ENCODE data around the gene KCNIP4. TPM values are rescaled to one million over a fixed set of nuclear protein-coding genes. Genes with fewer than 3 reads are reported as not detected.

The KCNIP4 gene
- total RNA-seq, 1 experiment from 2014 or later, result not detected

- Histone ChIP-seq H3K36me3 (no peaks in the 10 kb centered on the region), H3K4me1 (replicated peaks) (no peaks in the 10 kb centered on the region), H3K4me3 (no peak overlapping the region), H3K27ac (no peak overlapping the region), H3K27me3 (replicated peaks) (no peaks in the 10 kb centered on the region), H3K9me3 (replicated peaks) (no peaks in the 10 kb centered on the region)
- DNase-seq (ENCODE audit: low read depth in 1 of 2, low spot score in 2 of 2), result no peak
Measured at GRCh38 chr4:21011106-21011505, 937.5 kb downstream of the KCNIP4 start.

GRCh38 chr4:21009956-21010355 is 938.6 kb downstream of the KCNIP4 start:
- Histone ChIP-seq H3K4me1 (replicated peaks) (no peaks in the 10 kb centered on the region), H3K36me3 (no peaks in the 10 kb centered on the region), H3K27me3 (replicated peaks) (no peaks in the 10 kb centered on the region), H3K27ac (no peak overlapping the region), H3K9me3 (replicated peaks) (no peaks in the 10 kb centered on the region), H3K4me3 (no peak overlapping the region)
- DNase-seq (ENCODE audit: low read depth in 1 of 2, low spot score in 2 of 2), result no peak

- Histone ChIP-seq H3K27ac (no peak overlapping the region), H3K36me3 (no peaks in the 10 kb centered on the region), H3K9me3 (replicated peaks) (no peaks in the 10 kb centered on the region), H3K4me1 (replicated peaks) (no peaks in the 10 kb centered on the region), H3K27me3 (replicated peaks) (no peaks in the 10 kb centered on the region), H3K4me3 (no peak overlapping the region)
- no peak for DNase-seq (ENCODE audit: low read depth in 1 of 2, low spot score in 2 of 2)
Measured at GRCh38 chr4:21005647-21006046, 942.9 kb downstream of the KCNIP4 start.

GRCh38 chr4:21002976-21003375 is 945.6 kb downstream of the KCNIP4 start:
- H3K4me3 ChIP-seq, result no peak overlapping the region
- DNase-seq (ENCODE audit: low read depth in 1 of 2, low spot score in 2 of 2), result no peak
- H3K4me1 ChIP-seq (replicated peaks), result no peaks in the 10 kb centered on the region
- no peaks in the 10 kb centered on the region for H3K36me3 ChIP-seq
- H3K9me3 ChIP-seq (replicated peaks), result no peaks in the 10 kb centered on the region
- no peaks in the 10 kb centered on the region for H3K27me3 ChIP-seq (replicated peaks)
- H3K27ac ChIP-seq, result no peak overlapping the region

GRCh38 chr4:21002286-21002685 is 946.3 kb downstream of the KCNIP4 start:
- no peak overlapping the region for H3K4me3 ChIP-seq
- no peaks in the 10 kb centered on the region for H3K4me1 ChIP-seq (replicated peaks)
- H3K36me3 ChIP-seq, result no peaks in the 10 kb centered on the region
- H3K27ac ChIP-seq, result no peak overlapping the region
- DNase-seq (ENCODE audit: low read depth in 1 of 2, low spot score in 2 of 2), result no peak
- no peaks in the 10 kb centered on the region for H3K27me3 ChIP-seq (replicated peaks)
- H3K9me3 ChIP-seq (replicated peaks), result no peaks in the 10 kb centered on the region

- H3K27ac ChIP-seq, result no peak overlapping the region
- no peak overlapping the region for H3K4me3 ChIP-seq
- no peaks in the 10 kb centered on the region for H3K36me3 ChIP-seq
- no peaks in the 10 kb centered on the region for H3K27me3 ChIP-seq (replicated peaks)
- DNase-seq (ENCODE audit: low read depth in 1 of 2, low spot score in 2 of 2), result no peak
- H3K4me1 ChIP-seq (replicated peaks), result no peaks in the 10 kb centered on the region
- H3K9me3 ChIP-seq (replicated peaks), result no peaks in the 10 kb centered on the region
Measured at GRCh38 chr4:21001490-21001889, 947.1 kb downstream of the KCNIP4 start.

GRCh38 chr4:20997886-20998285 is 950.7 kb downstream of the KCNIP4 start:
- no peaks in the 10 kb centered on the region for H3K36me3 ChIP-seq
- no peak overlapping the region for H3K4me3 ChIP-seq
- no peak for DNase-seq (ENCODE audit: low read depth in 1 of 2, low spot score in 2 of 2)
- H3K27ac ChIP-seq, result no peak overlapping the region
- H3K9me3 ChIP-seq (replicated peaks), result no peaks in the 10 kb centered on the region
- H3K4me1 ChIP-seq (replicated peaks), result no peaks in the 10 kb centered on the region
- H3K27me3 ChIP-seq (replicated peaks), result no peaks in the 10 kb centered on the region

GRCh38 chr4:20995610-20996009 is 953.0 kb downstream of the KCNIP4 start:
- H3K9me3 ChIP-seq (replicated peaks), result no peaks in the 10 kb centered on the region
- H3K36me3 ChIP-seq, result no peaks in the 10 kb centered on the region
- H3K27me3 ChIP-seq (replicated peaks), result no peaks in the 10 kb centered on the region
- H3K27ac ChIP-seq, result no peak overlapping the region
- DNase-seq (ENCODE audit: low read depth in 1 of 2, low spot score in 2 of 2), result no peak
- H3K4me1 ChIP-seq (replicated peaks), result no peaks in the 10 kb centered on the region
- no peak overlapping the region for H3K4me3 ChIP-seq

GRCh38 chr4:20995015-20995414 is 953.6 kb downstream of the KCNIP4 start:
- Histone ChIP-seq H3K36me3 (no peaks in the 10 kb centered on the region), H3K4me1 (replicated peaks) (no peaks in the 10 kb centered on the region), H3K4me3 (no peak overlapping the region), H3K27ac (no peak overlapping the region), H3K9me3 (replicated peaks) (no peaks in the 10 kb centered on the region), H3K27me3 (replicated peaks) (no peaks in the 10 kb centered on the region)
- no peak for DNase-seq (ENCODE audit: low read depth in 1 of 2, low spot score in 2 of 2)

- Histone ChIP-seq H3K4me1 (replicated peaks) (no peaks in the 10 kb centered on the region), H3K27me3 (replicated peaks) (no peaks in the 10 kb centered on the region), H3K4me3 (no peak overlapping the region), H3K9me3 (replicated peaks) (no peaks in the 10 kb centered on the region), H3K36me3 (no peaks in the 10 kb centered on the region), H3K27ac (no peak overlapping the region)
- no peak for DNase-seq (ENCODE audit: low read depth in 1 of 2, low spot score in 2 of 2)
Measured at GRCh38 chr4:20992002-20992401, 956.6 kb downstream of the KCNIP4 start.

- no peak for DNase-seq (ENCODE audit: low read depth in 1 of 2, low spot score in 2 of 2)
- Histone ChIP-seq H3K36me3 (no peaks in the 10 kb centered on the region), H3K4me1 (replicated peaks) (no peaks in the 10 kb centered on the region), H3K27ac (no peak overlapping the region), H3K9me3 (replicated peaks) (no peaks in the 10 kb centered on the region), H3K27me3 (replicated peaks) (no peaks in the 10 kb centered on the region), H3K4me3 (no peak overlapping the region)
Measured at GRCh38 chr4:20987191-20987590, 961.4 kb downstream of the KCNIP4 start.

GRCh38 chr4:20984576-20984836 is 964.1 kb downstream of the KCNIP4 start:
- Histone ChIP-seq H3K4me3 (no peak overlapping the region), H3K36me3 (no peaks in the 10 kb centered on the region), H3K4me1 (replicated peaks) (no peaks in the 10 kb centered on the region), H3K9me3 (replicated peaks) (no peaks in the 10 kb centered on the region), H3K27me3 (replicated peaks) (no peaks in the 10 kb centered on the region), H3K27ac (no peak overlapping the region)
- no peak for DNase-seq (ENCODE audit: low read depth in 1 of 2, low spot score in 2 of 2)

- DNase-seq (ENCODE audit: low read depth in 1 of 2, low spot score in 2 of 2), result no peak
- no peaks in the 10 kb centered on the region for H3K36me3 ChIP-seq
- H3K27ac ChIP-seq, result no peak overlapping the region
- no peaks in the 10 kb centered on the region for H3K4me1 ChIP-seq (replicated peaks)
- no peaks in the 10 kb centered on the region for H3K27me3 ChIP-seq (replicated peaks)
- no peak overlapping the region for H3K4me3 ChIP-seq
- H3K9me3 ChIP-seq (replicated peaks), result no peaks in the 10 kb centered on the region
Measured at GRCh38 chr4:20983763-20984575, 964.6 kb downstream of the KCNIP4 start.

GRCh38 chr4:20982544-20982943 is 966.0 kb downstream of the KCNIP4 start:
- H3K9me3 ChIP-seq (replicated peaks), result no peaks in the 10 kb centered on the region
- DNase-seq (ENCODE audit: low read depth in 1 of 2, low spot score in 2 of 2), result no peak
- no peak overlapping the region for H3K4me3 ChIP-seq
- no peaks in the 10 kb centered on the region for H3K27me3 ChIP-seq (replicated peaks)
- H3K4me1 ChIP-seq (replicated peaks), result no peaks in the 10 kb centered on the region
- H3K27ac ChIP-seq, result no peak overlapping the region
- no peaks in the 10 kb centered on the region for H3K36me3 ChIP-seq

- H3K27ac ChIP-seq, result no peak overlapping the region
- DNase-seq (ENCODE audit: low read depth in 1 of 2, low spot score in 2 of 2), result no peak
- no peaks in the 10 kb centered on the region for H3K9me3 ChIP-seq (replicated peaks)
- H3K4me1 ChIP-seq (replicated peaks), result no peaks in the 10 kb centered on the region
- H3K36me3 ChIP-seq, result no peaks in the 10 kb centered on the region
- no peaks in the 10 kb centered on the region for H3K27me3 ChIP-seq (replicated peaks)
- no peak overlapping the region for H3K4me3 ChIP-seq
Measured at GRCh38 chr4:20960291-20960690, 988.3 kb downstream of the KCNIP4 start.
